HCT116 (cell line): Measurements from ENCODE around the gene PRKACA.

ENCODE experiments used
- CTCF ChIP-seq, 3 experiments: fragments of 200-600 bp in 1 of 3; sonication (generic) in 1 of 3; IDR thresholded peaks in 2 of 3; conservative IDR thresholded peaks in 1 of 3; 2 replicates each; pipeline ENCODE4 v1.5.1; 2012 to 2017; ENCODE audit warnings: low read depth in 2 of 3, low read length in 2 of 3, antibody characterized with exemption in 1 of 3, borderline replicate concordance in 1 of 3, control low read depth in 1 of 3, mild to moderate bottlenecking in 1 of 3, mixed read lengths in 1 of 3, mixed run types in 1 of 3, moderate library complexity in 1 of 3; ENCODE audit not compliant: insufficient read depth in 1 of 3
- JUND ChIP-seq: IDR thresholded peaks from 2 replicates; pipeline ENCODE4 v1.6.1; 2012
- POLR2A ChIP-seq: IDR thresholded peaks from 2 replicates; pipeline ENCODE4 v1.7.0; 2011; ENCODE audit warnings: borderline replicate concordance; ENCODE audit not compliant: insufficient read depth, insufficient read length; ENCODE audit errors: extremely low read depth
- POLR2AphosphoS5 ChIP-seq: IDR thresholded peaks from 2 replicates; pipeline ENCODE4 v1.6.1; 2011; ENCODE audit warnings: mild to moderate bottlenecking, low read depth, low read length, moderate library complexity
- SIN3A ChIP-seq: IDR thresholded peaks from 2 replicates; pipeline ENCODE4 v1.6.1; 2012; ENCODE audit warnings: low read depth
- SRF ChIP-seq: IDR thresholded peaks from 2 replicates; pipeline ENCODE4 v1.6.1; 2012; ENCODE audit warnings: low read depth
- ZBTB33 ChIP-seq: IDR thresholded peaks from 2 replicates; pipeline ENCODE4 v1.6.1; 2011; ENCODE audit warnings: mild to moderate bottlenecking, low read length, moderate library complexity; ENCODE audit not compliant: insufficient replicate concordance; ENCODE audit errors: extremely low read depth
- ZFX ChIP-seq: fragments of 450-650 bp; IDR thresholded peaks from 2 replicates; pipeline ENCODE4 v1.6.1; 2017
- ZNF274 ChIP-seq: fragments of 200-500 bp; sonication (Bioruptor generic); IDR thresholded peaks from 2 replicates; pipeline ENCODE4 v1.6.1; 2014; ENCODE audit warnings: mild to moderate bottlenecking, low read depth, low read length, inconsistent platforms

- TF ChIP-seq POLR2A (no peak), CTCF (IDR thresholded peaks at IDR 0.05 in 2 of 3, conservative IDR thresholded peaks at IDR 0.05 in 1 of 3; ENCODE audit: borderline replicate concordance in 1 of 3, insufficient read depth in 1 of 3, low read depth in 2 of 3, low read length in 2 of 3) (peak; percentile 41 to 92 (median 90); a peak in 5 of 6 replicates), JUND (no peak), ZBTB33 (no peak), POLR2AphosphoS5 (no peak), ZFX (no peak), SRF (no peak), ZNF274 (no peak), SIN3A (no peak)
These were observed 58.5 kb downstream of the PRKACA start for GRCh38 chr19:14059093-14059480.
